GM19351 (cell line): ENCODE measurements around the gene SUMF2.
"Not testable (repeated sequence)": the region's sequence is repeated elsewhere in the genome, so short reads cannot be mapped to it uniquely, and the experiment has no call there.

Experiments
- ATAC-seq: cut with Tn5 transposase; IDR thresholded peaks from one replicate; pipeline ENCODE4 v1.9.1; 2021; ENCODE audit warnings: mild to moderate bottlenecking, moderate library complexity; ENCODE audit not compliant: unreplicated experiment

Gene SUMF2

DNA sequence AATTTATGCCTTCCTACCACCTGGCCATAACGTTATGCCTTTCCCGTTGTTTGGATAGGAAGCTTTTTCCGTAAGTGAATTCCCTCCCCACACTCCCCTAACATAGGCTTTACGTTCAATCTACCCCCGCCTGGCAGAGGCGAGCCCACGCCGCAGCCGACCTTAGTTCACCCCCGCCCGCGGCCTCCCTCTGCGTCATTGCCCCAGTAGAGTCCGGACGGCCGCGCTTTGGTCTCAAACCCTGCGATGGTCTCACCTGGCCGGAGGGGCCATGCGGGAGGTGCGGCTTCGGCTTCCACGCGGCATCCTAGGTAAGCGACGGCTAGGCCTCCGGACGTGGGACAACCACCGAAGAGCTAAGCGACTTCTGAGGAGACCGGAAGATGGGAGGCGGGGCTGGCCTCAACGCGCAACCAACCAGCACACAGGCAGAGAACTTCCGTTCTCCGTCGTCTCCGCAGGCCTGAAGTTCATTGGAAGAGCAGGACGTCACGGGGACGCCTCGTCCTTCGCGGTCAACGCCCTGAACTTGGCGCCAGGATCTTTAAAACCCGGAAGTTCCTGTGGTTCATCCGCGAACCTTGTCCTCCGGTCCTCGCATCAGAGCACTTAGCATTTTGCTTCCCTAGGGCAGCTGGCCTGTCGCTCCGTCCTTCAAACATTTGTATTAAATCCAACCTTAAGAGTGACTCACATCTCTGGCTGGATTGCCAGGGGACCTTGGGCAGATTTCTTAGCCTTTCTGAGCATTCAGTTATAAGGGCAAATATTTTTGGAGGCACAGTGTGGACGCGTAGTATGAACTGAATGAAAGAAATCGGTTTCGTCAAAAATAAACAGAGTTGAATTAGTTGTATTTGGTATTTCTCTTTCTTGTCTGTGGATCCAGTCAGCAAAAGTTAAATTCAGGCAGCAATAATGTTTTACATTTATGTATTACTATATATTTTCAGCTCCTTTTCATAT is 42.3 kb downstream of the SUMF2 start, which contains the start of gene CHCHD2:
CHCHD2 (minus strand) TSS at position 369 of the 966 bp plus-strand sequence; CDS start at position 306, 63 bp downstream.
- ATAC-seq: peak; percentile 99

DNA sequence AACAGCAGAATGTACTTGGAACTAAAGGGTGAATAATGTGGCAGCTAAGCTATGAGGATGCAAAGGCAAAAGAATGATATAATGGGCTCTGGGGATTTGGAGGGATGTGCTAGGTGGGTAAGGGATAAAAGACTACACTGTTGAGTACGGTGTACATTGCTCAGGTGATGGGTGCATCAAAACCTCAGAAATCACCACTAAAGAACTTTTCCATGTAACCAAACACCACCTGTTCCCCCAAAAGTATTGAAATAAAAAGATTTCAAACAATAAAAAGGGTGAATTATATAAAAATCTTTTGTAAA is 43.8 kb downstream of the SUMF2 start:
- ATAC-seq: no peak

DNA sequence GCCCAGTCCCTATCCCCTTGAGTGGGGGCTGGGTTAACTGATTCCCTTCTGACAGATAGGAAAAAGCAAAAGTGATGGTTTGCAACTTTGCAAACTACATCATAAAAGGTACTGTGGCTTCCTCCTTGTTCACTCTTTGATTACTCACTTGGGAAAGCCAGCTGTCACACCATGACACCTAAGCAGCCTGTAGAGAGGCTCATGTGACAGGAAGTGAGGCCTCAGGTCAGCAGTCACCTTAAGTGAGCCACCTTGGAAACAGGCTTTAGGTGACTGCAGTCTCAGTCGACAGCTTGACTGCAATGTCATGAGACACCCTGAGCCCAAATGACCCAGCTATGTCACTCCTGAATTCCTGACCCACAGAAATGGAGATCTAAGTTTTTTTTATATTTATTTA is 46.5 kb downstream of the SUMF2 start:
- ATAC-seq: no peak

DNA sequence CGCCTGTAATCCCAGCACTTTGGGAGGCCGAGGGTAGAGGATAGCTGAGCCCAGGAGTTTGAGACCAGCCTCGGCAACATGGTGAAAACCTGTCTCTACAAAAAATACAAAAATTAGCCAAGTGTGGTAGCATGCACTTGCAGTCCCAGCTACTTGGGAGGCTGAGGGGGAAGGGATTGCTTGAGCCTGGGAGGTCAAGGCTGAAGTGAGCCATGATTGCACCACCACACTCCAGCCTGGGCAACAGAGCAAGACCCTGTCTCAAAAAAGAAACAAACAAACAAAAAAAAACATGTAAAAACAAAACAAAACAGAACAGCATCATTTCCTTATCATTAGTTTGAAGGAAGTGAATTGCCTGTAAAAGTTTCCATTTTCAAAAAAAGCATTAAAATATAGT is 48.2 kb downstream of the SUMF2 start:
- ATAC-seq: not testable (repeated sequence)

DNA sequence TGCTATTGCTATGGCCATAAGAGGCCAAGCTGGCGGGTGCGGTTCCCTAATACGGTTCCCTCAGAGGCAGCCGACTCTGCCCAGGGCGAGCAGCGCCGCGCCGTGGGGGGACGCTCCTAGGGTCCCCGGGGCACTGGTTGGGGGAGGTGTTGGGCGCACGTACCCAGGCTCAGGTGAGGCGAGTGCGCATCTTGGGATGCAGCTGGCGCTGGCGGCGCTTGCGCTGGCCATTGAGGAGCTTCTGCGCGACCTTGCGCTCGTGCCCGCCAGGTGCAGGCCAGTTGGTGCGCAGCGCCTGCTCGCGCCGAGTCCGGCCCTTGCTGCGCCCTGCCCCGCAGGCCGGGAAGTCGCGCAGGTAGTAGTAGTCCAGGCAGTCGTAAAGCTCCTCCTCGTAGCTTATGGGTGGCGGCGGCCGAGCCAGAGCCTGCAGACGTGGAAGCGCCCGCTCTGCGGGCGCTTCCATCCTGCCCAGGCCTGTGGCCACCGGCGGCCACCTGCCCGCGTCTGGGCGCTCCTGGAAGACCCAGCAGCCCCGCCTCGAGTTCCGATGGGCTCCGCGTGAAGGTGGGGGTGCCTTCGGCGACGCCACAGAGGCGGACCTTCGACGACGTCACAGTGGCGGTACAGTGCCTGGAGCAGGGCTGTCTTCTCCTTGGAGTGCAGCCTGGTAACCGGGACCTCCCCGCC is 51.9 kb downstream of the SUMF2 start, which contains the start of gene NUPR2:
NUPR2 (minus strand) TSS at position 566 of the 687 bp plus-strand sequence; CDS start at position 463, 103 bp downstream.
- ATAC-seq: no peak

DNA sequence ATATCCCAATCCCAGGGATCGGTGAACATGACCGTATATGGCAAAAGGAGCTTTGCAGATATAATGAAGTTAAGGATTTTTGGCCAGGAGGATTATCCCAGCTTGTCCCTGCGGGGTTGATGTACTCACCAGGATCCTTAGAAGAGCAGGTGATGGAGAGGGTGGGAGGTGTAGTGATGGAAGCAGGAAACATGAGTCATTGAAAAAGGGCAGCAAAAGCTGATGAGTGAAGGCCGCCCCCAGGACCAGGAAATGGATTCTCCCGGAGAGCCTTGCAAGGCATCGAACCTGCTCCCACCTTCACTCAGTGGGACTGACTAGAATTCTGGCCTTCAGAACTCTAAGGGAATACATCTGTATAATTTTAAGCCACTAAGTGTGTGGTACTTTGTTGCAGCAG is 57.4 kb downstream of the SUMF2 start:
- ATAC-seq: no peak

DNA sequence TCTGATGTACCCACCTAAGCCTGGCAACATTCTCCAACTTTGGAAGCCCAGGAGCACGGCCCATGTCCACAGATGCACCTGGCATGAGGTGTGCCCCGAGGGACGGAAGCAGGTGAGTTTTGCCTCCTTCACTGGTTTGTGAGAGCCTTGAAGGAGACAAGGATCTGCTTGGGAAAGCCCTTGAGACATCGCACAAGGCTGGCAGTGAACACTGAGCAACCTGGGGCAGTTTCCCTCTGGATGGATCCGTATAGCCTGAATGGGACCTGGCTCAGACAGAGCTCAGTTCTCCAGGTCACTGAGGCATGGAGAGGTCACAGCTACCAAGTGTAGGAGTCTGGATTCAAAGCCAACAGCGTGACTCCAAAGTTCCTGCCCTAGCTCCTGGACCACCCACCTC is 60.9 kb downstream of the SUMF2 start:
- ATAC-seq: no peak

DNA sequence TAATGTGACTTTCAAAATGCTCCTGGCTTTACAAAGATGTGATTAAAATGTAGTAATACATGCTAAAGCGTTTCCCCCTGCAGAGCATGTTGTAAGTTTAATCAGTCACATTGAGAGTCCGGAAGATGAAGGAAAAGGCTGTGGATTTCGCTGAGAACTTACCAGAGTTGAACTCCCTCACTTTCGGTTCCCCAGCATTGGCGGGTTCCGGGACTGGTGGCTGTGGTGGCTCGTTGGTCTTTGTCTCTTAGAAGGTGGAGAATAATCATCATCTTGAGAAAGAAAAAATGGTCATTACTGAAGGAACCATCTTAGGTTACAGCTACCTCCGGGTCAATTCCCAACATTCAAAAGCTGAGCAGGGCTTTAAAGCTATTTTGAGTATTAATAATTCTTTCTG is 61.7 kb downstream of the SUMF2 start:
- ATAC-seq: no peak

DNA sequence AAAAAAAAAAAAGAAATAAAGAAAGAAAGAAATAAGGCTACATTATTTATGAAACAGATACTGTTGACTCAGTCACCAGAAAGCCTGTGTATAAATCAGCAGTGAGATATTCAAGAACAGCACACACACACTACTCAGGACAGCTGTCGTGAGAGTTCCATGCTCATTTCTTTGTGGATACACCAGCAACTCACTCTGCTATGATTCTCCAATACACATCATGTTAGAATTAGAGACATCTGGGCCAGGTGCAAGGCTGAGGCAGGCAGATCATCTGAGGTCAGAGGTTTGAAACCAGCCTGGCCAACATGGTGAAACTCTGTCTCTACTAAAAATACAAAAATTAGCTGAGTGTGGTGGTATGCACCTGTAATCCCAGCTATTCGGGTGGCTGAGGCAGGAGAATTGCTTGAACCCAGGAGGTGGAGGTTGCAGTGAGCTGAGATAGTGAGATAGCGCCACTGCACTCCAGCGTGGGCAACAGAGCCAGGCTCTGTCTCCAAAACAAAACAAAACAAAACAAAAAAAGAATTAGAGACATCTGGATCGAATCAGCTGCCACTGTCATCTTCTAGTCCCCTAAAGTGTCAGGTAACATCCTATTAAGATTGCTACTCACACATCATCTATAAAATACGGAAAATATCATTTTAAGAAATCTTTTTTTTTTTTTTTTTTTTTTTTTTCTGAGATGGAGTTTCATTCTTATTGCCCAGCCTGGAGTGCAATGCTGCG is 63.3 kb downstream of the SUMF2 start:
- no peak for ATAC-seq
